HUES48 (cell line): ENCODE data around the gene KIF9.
"Not testable (repeated sequence)": the region's sequence is repeated elsewhere in the genome, so short reads cannot be mapped to it uniquely, and the experiment has no call there.

Experiments used
- H3K27ac ChIP-seq: one replicate; pipeline ENCODE4 v1.7.0; 2013; ENCODE audit warnings: low read depth, low read length, inconsistent platforms
- H3K27me3 ChIP-seq: 2 replicates; pipeline ENCODE4 v1.6.1; 2013; ENCODE audit warnings: mild to moderate bottlenecking, low read length; ENCODE audit not compliant: control insufficient read depth, insufficient read depth
- H3K36me3 ChIP-seq: 2 replicates; pipeline ENCODE4 v1.6.1; 2013; ENCODE audit warnings: low read length; ENCODE audit not compliant: control insufficient read depth, insufficient read depth
- H3K4me1 ChIP-seq: 2 replicates; pipeline ENCODE4 v1.6.1; 2013; ENCODE audit warnings: mild to moderate bottlenecking, low read length; ENCODE audit not compliant: control insufficient read depth, insufficient read depth
- H3K4me3 ChIP-seq: 2 replicates; pipeline ENCODE4 v1.5.1; 2013; ENCODE audit warnings: mild to moderate bottlenecking, low read depth, low read length
- H3K9ac ChIP-seq: 2 replicates; pipeline ENCODE4 v1.6.1; 2013; ENCODE audit warnings: mild to moderate bottlenecking, low read depth, low read length, moderate library complexity
- H3K9me3 ChIP-seq: 2 replicates; pipeline ENCODE4 v1.6.1; 2013; ENCODE audit warnings: low read length; ENCODE audit not compliant: control insufficient read depth, insufficient read depth

The KIF9 gene

DNA sequence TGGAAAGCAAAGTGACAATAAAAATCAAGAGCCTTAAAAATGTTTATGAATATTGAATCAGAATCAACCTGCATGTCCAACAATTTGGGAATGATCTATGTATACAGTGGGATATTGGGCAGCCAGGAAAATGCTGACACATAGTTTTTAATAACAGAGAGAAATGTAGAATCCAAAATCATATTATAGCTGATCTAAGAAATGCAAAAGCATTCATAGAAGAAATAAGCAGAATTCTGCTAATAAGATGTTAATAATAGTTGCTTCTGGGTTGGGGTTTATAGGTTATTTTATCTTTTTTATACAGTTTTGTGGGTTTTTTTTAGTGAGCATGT is 15.1 kb downstream of the KIF9 start:
- H3K27me3 ChIP-seq = no peaks in the 10 kb centered on the region
- no peaks in the 10 kb centered on the region for H3K4me1 ChIP-seq
- no peaks in the 10 kb centered on the region for H3K9me3 ChIP-seq
- H3K36me3 ChIP-seq = no peaks in the 10 kb centered on the region
- no peak overlapping the region for H3K27ac ChIP-seq
- H3K9ac ChIP-seq = no peak overlapping the region
- H3K4me3 ChIP-seq = no peak overlapping the region

DNA sequence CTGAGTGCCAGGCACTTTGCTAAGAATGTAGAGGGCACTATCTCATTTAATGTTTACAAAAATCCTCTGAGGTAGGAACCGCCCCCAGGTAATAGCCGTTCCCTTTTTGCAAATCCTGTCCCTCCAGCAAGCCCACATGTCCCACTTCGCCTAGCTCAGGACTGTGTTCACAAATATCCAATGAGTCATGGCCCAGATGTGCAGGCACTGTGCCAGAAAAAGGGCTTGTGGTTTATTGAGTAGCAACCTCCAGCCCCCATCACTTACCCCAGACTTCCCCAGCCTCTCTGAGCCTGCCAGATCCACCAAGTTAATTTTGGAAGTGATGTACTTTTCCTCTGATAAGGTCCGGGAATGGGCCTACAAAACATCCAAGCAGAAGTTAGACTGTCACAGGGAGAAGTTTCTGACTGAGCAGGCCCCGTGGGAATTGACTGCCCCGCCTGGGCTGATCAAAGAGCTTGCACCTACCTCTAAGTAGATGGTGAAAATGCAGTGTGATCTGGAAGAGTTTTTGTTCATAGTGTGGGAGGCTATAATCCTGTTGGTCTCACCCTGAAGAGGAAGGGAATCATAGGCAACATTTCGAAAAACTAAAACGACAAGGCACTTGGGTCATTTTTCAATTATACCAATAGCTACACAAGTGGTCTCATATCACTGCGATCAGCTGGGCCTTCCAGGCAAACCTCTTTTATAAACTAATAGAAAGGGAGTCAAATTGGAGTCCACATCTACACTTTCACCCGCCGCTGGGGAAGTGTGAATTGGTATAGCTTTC is 15.7 kb downstream of the KIF9 start:
- Histone ChIP-seq H3K36me3 (no peaks in the 10 kb centered on the region), H3K4me1 (no peaks in the 10 kb centered on the region), H3K27me3 (no peaks in the 10 kb centered on the region), H3K27ac (no peak overlapping the region), H3K4me3 (no peak overlapping the region), H3K9ac (no peak overlapping the region), H3K9me3 (no peaks in the 10 kb centered on the region)

DNA sequence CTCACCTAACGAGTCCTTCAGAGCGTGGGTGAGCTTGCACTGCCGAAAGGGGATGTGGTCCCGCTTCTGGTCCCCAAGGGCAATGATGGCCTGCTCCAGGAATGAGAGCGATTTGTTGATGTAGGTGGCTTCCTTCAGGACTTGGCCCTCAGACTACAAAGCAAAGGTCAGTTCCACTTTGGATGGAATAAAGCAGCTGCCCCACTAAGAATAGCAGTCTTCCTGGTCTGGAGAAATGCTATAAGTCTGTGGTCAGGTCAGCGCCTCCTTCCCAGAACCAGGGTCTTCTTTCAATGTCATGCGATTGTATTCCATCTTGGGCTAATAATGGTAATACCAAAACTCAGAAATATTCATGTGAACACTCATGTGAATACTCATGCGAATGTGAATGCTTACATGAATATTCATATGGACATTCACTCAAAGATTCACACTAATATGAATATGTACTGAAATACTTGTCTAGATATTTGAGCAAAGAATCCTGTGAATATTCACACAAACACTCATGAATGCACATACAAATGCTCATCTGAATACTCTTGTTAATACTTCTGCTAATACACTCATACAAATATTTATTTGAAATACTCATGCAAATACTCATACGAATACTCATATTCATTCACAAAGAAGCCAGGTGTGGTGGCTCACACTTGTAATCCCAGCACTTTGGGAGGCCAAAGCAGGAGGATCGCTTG is 16.7 kb downstream of the KIF9 start:
- no peak overlapping the region for H3K4me3 ChIP-seq
- no peak overlapping the region for H3K27ac ChIP-seq
- no peaks in the 10 kb centered on the region for H3K9me3 ChIP-seq
- no peaks in the 10 kb centered on the region for H3K27me3 ChIP-seq
- peaks cover 2% of the 10 kb centered on the region; the same call in 1 of the 2 replicates for H3K4me1 ChIP-seq
- H3K9ac ChIP-seq = no peak overlapping the region
- H3K36me3 ChIP-seq = no peaks in the 10 kb centered on the region

DNA sequence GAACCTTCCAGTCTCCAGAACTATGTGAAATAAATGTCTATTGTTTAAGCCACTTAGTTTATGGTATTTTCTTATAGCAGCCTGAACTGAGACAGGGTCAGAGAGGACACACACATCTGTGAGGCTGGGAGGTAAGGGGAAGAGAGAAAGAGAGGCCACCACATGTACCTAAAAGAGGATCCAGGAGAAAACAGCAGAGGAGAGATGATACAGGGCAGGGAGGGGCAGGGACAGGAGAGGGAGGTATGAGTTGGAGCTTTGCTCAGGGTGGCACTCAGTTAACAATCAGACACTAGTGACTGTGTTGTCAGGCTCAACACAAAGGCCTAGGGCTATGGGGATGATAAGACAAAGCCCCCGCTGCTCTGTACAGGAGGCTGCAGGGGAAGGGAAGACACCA is 17.6 kb downstream of the KIF9 start:
- Histone ChIP-seq H3K9me3 (no peaks in the 10 kb centered on the region), H3K27ac (no peak overlapping the region), H3K27me3 (no peaks in the 10 kb centered on the region), H3K36me3 (no peaks in the 10 kb centered on the region), H3K9ac (no peak overlapping the region), H3K4me1 (peaks cover 9% of the 10 kb centered on the region), H3K4me3 (no peak overlapping the region)

DNA sequence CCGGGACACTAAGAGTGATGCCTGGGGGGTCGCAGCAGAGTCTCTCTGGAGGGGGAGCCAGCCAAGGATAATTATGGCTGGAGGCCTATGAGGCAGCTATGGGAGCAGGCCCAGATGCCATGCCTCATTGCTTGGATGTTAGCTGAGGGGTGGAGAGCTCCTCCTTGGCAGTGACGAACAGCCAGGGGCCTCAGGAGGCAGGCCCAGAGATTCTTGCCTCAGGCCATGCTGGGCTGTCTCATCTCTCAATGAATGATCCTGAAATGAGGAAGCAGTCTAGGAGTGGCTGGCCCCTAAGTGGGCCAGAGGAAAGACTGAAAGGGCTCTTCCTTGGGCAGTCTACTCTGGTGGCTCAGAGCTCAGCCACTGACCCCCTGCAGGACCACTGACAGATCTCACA is 21.3 kb downstream of the KIF9 start:
- Histone ChIP-seq H3K9ac (no peak overlapping the region), H3K27me3 (no peaks in the 10 kb centered on the region), H3K27ac (no peak overlapping the region), H3K36me3 (no peaks in the 10 kb centered on the region), H3K4me1 (peaks cover 13% of the 10 kb centered on the region), H3K4me3 (no peak overlapping the region), H3K9me3 (no peaks in the 10 kb centered on the region)

DNA sequence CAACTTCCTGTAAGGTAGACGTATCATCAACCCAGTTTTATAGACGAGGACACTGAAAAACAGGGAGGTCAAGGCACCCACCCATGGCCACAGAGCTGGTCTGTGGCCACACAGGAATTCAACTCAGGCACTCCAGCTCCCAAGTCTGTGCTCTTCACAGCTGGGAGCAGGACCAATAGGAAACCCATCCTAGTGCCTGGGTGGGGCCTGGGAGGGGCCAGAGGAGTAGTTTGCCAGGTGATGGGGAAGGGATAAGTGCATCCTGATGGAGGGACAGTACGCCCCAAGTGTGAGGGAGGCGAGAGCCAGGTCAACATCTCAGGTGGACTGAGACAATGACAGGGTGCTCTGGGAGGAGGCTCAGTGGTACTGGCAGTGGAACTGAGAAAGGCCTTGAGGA is 22.0 kb downstream of the KIF9 start:
- Histone ChIP-seq H3K27ac (peak overlapping the region; percentile 63), H3K9me3 (no peaks in the 10 kb centered on the region), H3K36me3 (no peaks in the 10 kb centered on the region), H3K27me3 (no peaks in the 10 kb centered on the region), H3K9ac (no peak overlapping the region), H3K4me3 (no peak overlapping the region), H3K4me1 (peaks cover 13% of the 10 kb centered on the region)

DNA sequence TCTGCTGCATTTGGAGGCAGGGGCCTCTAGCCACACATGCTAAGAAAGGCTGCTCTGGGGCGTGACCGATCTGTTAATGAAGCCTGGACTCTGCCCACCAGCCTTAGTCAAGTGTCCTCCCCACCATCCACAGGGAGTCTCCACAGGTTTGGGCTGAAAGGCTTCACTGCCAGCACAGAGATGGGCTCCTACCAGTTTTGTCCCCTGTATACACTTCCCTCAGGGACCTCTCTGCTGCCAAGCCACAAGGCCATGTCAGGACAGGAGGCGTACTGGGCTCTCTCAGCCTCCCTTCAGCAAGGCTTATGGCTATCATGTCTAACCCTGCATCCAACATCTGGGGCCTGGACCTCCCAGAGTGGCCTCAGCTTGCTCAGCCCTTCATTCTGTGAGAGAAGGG is 23.5 kb downstream of the KIF9 start:
- Histone ChIP-seq H3K4me1 (peaks cover 13% of the 10 kb centered on the region), H3K27ac (peak overlapping the region; percentile 26), H3K36me3 (no peaks in the 10 kb centered on the region), H3K9ac (no peak overlapping the region), H3K4me3 (no peak overlapping the region), H3K27me3 (no peaks in the 10 kb centered on the region), H3K9me3 (no peaks in the 10 kb centered on the region)

DNA sequence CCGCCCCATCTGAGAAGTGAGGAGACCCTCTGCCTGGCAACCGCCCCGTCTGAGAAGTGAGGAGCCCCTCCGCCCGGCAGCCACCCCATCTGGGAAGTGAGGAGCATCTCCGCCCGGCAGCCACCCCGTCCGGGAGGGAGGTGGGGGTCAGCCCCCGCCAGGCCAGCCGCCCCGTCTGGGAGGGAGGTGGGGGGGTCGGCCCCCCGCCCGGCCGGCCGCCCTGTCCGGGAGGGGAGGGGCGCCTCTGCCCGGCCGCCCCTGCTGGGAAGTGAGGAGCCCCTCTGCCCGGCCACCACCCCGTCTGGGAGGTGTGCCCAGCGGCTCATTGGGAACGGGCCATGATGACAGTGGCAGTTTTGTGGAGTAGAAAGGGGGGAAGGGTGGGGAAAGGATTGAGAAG is 26.3 kb downstream of the KIF9 start:
- H3K36me3 ChIP-seq, H3K27me3 ChIP-seq, H3K9ac ChIP-seq, H3K4me3 ChIP-seq, H3K27ac ChIP-seq, H3K9me3 ChIP-seq: not testable (repeated sequence)
- H3K4me1 ChIP-seq = peaks cover 13% of the 10 kb centered on the region

DNA sequence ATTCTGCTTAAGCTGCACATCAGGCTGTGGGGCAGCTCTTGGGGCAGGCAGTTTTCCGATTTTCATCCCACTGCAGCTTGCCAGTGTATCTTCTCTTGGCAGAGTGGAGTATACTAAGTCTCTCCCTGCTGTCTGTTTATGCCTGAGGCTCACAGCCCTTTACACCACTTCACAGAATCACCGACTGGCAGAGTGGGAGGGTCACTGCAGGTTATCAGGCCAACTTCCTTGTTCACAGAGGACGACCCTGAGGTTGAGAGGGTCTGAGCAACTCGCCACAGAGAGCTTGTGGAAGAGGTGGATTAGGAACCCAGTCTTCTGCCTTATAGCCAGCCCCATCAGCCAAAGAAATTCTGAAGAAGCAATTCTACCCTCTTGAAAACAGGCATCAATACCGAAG is 30.9 kb downstream of the KIF9 start:
- Histone ChIP-seq H3K4me3 (no peak overlapping the region), H3K27ac (no peak overlapping the region), H3K9ac (no peak overlapping the region), H3K27me3 (no peaks in the 10 kb centered on the region), H3K9me3 (no peaks in the 10 kb centered on the region), H3K4me1 (peaks cover 4% of the 10 kb centered on the region), H3K36me3 (no peaks in the 10 kb centered on the region)

DNA sequence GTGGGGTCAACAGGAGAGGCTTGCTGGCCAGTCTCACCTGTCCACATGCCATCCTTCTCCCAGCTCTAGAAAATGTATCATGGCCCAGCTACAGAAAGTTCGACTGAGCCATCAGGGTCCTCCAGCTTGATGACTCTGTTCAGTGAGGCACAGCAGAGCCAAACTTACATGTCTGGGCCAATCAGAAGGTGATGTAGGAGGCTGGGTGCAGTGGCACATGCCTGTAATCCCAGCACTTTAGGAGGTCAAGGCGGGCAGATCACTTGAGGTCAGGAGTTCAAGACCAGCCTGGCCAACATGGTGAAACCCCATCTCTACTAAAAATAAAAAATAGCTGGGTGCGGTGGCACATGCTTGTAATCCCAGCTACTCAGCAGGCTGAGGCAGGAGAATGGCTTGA is 31.5 kb downstream of the KIF9 start:
- H3K27ac ChIP-seq, H3K36me3 ChIP-seq, H3K4me3 ChIP-seq, H3K9me3 ChIP-seq, H3K4me1 ChIP-seq, H3K27me3 ChIP-seq, H3K9ac ChIP-seq: not testable (repeated sequence)

DNA sequence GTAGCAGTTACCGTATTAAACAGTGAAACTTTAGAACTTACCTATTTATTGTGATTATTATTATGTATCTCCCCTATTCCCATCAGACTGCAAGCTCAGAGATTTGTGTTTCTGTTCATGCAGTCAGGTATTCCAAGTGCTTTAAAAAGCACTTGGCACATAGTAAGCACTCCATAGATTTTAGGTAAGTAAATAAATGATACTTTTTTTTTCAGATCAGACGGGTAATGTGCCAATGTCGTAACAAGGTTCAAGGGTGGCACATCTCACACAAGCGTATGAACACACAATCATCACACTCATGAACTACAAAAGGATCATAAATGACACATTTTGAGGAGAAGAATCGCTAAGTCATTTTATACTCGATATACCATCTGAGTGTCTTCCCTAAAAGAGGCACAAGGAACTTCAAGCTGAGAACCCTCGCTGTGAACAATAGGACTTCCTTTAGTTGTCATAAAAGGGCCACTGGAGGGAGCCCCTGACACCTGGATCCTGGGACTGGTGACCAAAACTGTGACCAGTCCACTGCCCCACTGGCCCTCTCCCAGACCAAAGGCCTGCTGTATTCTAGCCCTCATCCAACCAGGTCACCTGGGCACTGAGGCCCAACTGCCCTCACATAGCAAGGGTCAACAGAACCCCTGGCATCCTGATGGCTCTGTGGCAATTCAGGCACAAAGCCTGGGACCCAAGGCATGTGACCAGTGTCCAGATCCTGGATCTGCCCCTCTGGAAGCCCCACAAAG is 32.1 kb downstream of the KIF9 start:
- Histone ChIP-seq H3K4me1 (peaks cover 4% of the 10 kb centered on the region), H3K36me3 (no peaks in the 10 kb centered on the region), H3K27me3 (no peaks in the 10 kb centered on the region), H3K9me3 (no peaks in the 10 kb centered on the region), H3K4me3 (no peak overlapping the region), H3K9ac (no peak overlapping the region), H3K27ac (no peak overlapping the region)
